Endothelial cell (in vitro differentiated cells): ENCODE measurements around the gene PUM1. TPM values are rescaled to one million over a fixed set of nuclear protein-coding genes. Genes with fewer than 3 reads are reported as not detected.

Source experiments
- DNase-seq: peaks from one replicate; pipeline ENCODE4 v3.0.0; 2021; ENCODE audit warnings: low spot score
- H3K27ac Mint-ChIP-seq: one replicate; pipeline ENCODE4 v1.8.0; 2021; ENCODE audit warnings: mixed read lengths, inconsistent platforms; ENCODE audit not compliant: unreplicated experiment
- H3K27me3 Mint-ChIP-seq: one replicate; pipeline ENCODE4 v1.8.0; 2021; ENCODE audit warnings: mild to moderate bottlenecking, moderate library complexity, mixed read lengths, inconsistent platforms; ENCODE audit not compliant: unreplicated experiment
- H3K36me3 Mint-ChIP-seq: one replicate; pipeline ENCODE4 v1.8.0; 2021; ENCODE audit warnings: mild to moderate bottlenecking, low read depth, mixed read lengths, inconsistent platforms; ENCODE audit not compliant: unreplicated experiment
- H3K4me1 Mint-ChIP-seq: one replicate; pipeline ENCODE4 v1.8.0; 2021; ENCODE audit warnings: mild to moderate bottlenecking, mixed read lengths, inconsistent platforms; ENCODE audit not compliant: unreplicated experiment
- H3K4me3 Mint-ChIP-seq: one replicate; pipeline ENCODE4 v1.8.0; 2021; ENCODE audit warnings: mild to moderate bottlenecking, mixed read lengths, inconsistent platforms; ENCODE audit not compliant: unreplicated experiment
- H3K9me3 Mint-ChIP-seq: one replicate; pipeline ENCODE4 v1.8.0; 2021; ENCODE audit warnings: mixed read lengths, inconsistent platforms; ENCODE audit not compliant: unreplicated experiment
- CTCF ChIP-seq: fragments of 200-600 bp; sonication (generic); IDR thresholded peaks from one replicate; pipeline ENCODE4 v1.5.0; 2021; ENCODE audit warnings: antibody characterized with exemption; ENCODE audit not compliant: unreplicated experiment
- total RNA-seq: library from RNA; stranded (reverse); fragmentation: NEBNext Ultra II Directional; extraction: Animal tissue kit (Norgen Biotek cat#: 25700); gene quantifications from one replicate; pipeline ENCODE4 v1.2.1, GENCODE V29; 2021; ENCODE audit not compliant: unreplicated experiment

Gene PUM1
- total RNA-seq, 1 donor from 2014 or later, result 135 TPM

- Mint-ChIP-seq H3K36me3 (no peaks in the 10 kb centered on the region), H3K4me3 (no peak overlapping the region), H3K27ac (peak overlapping the region; percentile 11), H3K9me3 (no peaks in the 10 kb centered on the region), H3K27me3 (peaks cover 7% of the 10 kb centered on the region), H3K4me1 (peaks cover 18% of the 10 kb centered on the region)
- no peak for TF ChIP-seq CTCF
- no peak for DNase-seq
These were observed 180.8 kb downstream of the PUM1 start for GRCh38 chr1:30884723-30885122.

GRCh38 chr1:30883389-30884172 is 181.9 kb downstream of the PUM1 start:
- Mint-ChIP-seq H3K4me1 (peaks cover 29% of the 10 kb centered on the region), H3K9me3 (no peaks in the 10 kb centered on the region), H3K4me3 (no peak overlapping the region), H3K27ac (no peak overlapping the region), H3K27me3 (peaks cover 9% of the 10 kb centered on the region), H3K36me3 (no peaks in the 10 kb centered on the region)
- DNase-seq, result no peak
- TF ChIP-seq CTCF, result no peak

GRCh38 chr1:30882678-30883388 is 182.7 kb downstream of the PUM1 start:
- Mint-ChIP-seq H3K27me3 (peaks cover 9% of the 10 kb centered on the region), H3K27ac (no peak overlapping the region), H3K9me3 (no peaks in the 10 kb centered on the region), H3K4me3 (peak overlapping the region; percentile 14), H3K36me3 (no peaks in the 10 kb centered on the region), H3K4me1 (peaks cover 33% of the 10 kb centered on the region)
- no peak for DNase-seq
- TF ChIP-seq CTCF, result no peak

Other genes with a start within 250 kb of the PUM1 start
- gene SDC3, start 157.0 kb downstream of the PUM1 start, total RNA-seq, result 51.3 TPM
- gene NKAIN1, start 174.2 kb upstream of the PUM1 start, total RNA-seq, result 3.7 TPM
- gene SNRNP40, start 231.1 kb upstream of the PUM1 start, total RNA-seq, result 55.7 TPM
- gene ZCCHC17, start 231.3 kb upstream of the PUM1 start, total RNA-seq, result 27.5 TPM